ENCODE results near the gene MYO10.

GRCh38 chr5:16916262-16916878 lies 19.7 kb downstream of the MYO10 start:
- TF ChIP-seq CTCF (IDR thresholded peaks at IDR 0.05) (no peak), POLR2AphosphoS5 (IDR thresholded peaks at IDR 0.05) (no peak)
